ENCODE data around the gene TBL2.

GRCh38 chr7:73626814-73627213, 48.4 kb upstream of the TBL2 start:
- TF ChIP-seq CTCF (IDR thresholded peaks at IDR 0.05) (no peak), EZH2 (IDR thresholded peaks at IDR 0.05; ENCODE audit: borderline replicate concordance, insufficient read depth, low read depth, low read length, poor library complexity, severe bottlenecking) (no peak)
